GM21526 (cell line): ENCODE results near the gene OLR1.
A peak's percentile ranks its signal among the peaks of the same experiment; 100 is the strongest.
"Not testable (repeated sequence)": the region's sequence is repeated elsewhere in the genome, so short reads cannot be mapped to it uniquely, and the experiment has no call there.

Source experiments
- ATAC-seq: cut with Tn5 transposase; IDR thresholded peaks from one replicate; pipeline ENCODE4 v1.9.1; 2021; ENCODE audit warnings: moderate library complexity; ENCODE audit not compliant: unreplicated experiment, low FRiP score

Gene OLR1

DNA sequence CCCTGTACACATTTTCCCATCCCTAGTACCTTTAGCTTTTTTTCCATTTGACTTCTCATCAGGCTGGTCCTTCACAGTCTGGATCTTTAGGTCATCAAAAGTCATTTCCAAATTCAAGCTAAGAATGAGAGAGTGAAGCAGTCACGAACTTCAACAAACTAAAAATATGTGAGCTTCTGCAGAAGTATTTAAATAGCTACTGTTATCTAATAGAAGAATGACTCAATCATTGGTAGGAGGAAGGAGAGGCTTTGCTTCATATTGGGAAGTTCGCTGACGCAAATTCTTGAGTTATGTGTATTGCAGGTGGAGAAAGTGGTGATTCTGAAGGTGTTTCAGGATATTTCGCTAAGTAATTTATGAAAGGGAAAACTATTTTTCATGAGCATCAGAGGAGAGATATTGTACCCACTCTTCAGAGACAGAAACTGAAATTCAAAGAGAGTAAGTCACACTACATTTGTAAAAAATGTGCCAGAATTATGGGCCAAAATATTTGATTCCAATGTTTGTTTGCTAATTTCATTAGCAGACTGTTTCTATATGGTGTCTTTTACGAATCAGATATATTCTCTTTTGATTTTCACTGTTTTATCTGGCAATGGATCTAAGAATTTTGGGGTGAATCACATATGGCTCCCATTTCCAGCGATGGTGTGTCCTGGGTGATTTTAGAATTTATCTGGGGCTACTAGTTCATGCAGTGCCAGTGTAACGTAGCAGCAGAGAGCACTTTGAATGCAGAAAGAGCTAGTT lies at the start of gene OLR1:
Gene OLR1, minus strand, starts transcription at position 160 of the 756 bp plus-strand sequence. Its CDS starts 55 bp downstream, at position 105.
- ATAC-seq: no peak

- no peak for ATAC-seq
Observed at GRCh38 chr12:10220398-10221077, 48.6 kb upstream of the OLR1 start.

- no peak for ATAC-seq
Observed at GRCh38 chr12:10218021-10218420, 46.1 kb upstream of the OLR1 start.

DNA sequence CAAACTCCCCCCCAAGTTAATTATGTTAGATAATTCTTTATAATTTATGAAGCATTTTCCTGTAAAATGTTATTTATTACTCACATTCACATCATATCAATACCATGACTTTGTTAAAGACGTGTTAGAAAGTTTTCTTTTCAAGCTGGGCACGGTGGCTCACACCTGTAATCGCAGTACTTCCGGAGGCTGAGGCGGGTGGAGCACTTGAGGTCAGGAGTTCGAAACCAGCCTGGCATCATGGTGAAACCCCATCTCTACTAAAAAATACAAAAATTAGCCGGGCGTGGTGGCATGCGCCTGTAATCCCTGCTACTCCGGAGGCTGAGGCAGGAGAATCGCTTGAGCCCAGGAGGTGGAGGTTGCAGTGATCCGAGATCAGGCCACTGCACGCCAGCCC lies 44.0 kb upstream of the OLR1 start:
- not testable (repeated sequence) for ATAC-seq

GRCh38 chr12:10215436-10215835 lies 43.5 kb upstream of the OLR1 start:
- ATAC-seq: no peak

DNA sequence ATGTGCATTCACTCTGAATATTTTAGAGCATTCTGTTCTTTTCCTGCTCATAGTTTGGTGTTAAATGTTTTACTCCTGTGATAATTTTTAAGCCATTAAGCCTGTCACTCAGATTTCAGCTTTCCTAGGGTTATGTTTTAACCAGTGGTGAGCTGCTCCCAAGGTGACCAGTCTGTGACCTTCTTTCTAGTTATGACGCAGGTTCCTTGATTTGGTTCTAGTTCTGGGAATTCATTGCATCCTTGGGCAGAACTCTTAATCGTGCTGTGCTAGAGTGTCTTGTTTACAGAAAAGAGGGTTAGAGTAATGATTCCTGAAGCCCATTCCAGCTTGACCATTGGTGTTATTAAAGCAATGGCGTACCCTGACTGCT lies 42.9 kb upstream of the OLR1 start:
- ATAC-seq: no peak

DNA sequence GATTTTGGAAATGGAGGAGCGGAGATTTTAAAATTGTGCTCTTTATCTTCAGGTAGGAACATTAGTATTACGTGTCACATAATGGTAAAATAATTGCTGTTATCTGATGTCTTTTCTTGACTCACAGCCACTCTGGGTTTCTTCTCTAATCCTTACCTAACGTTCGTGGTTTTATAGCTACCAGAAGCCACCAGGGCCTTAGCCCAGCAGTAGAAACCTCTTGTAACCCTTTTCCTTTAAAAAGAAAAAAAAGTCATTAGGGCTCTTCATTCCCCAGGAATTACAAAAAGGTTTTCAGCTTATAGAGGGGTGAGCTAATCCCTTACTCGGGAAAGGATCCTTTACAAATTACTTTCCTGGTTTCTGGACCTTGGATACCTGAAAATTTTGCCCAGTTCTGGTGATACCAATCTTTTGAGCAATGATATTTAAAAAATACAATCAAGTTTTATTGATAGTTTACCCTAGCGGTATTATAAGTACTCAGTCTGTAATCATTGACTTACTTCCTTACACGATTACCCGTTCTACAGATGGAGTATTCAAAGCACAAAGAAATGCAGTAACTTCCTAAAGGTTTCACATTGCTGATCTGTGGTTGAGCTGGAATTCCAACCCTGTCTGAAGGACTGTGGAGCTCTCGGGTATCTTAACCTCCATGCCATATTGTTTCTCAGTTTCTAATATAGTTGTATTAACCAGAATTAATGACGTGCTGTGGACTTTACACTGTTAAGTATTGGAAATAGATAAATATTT lies 42.4 kb upstream of the OLR1 start:
- ATAC-seq: no peak

- peak; percentile 48 for ATAC-seq
Observed at GRCh38 chr12:10213168-10214135, 41.5 kb upstream of the OLR1 start.

- peak; percentile 66 for ATAC-seq
Observed at GRCh38 chr12:10212739-10213131, 40.8 kb upstream of the OLR1 start, which contains the start of gene GABARAPL1. TSS of gene GABARAPL1 (plus strand) at chr12:10212877. CDS start at chr12:10213130, 253 bp downstream.

GRCh38 chr12:10211940-10212738 lies 40.2 kb upstream of the OLR1 start:
- ATAC-seq: peak; percentile 68

- no peak for ATAC-seq
Observed at GRCh38 chr12:10211101-10211939, 39.4 kb upstream of the OLR1 start.

GRCh38 chr12:10210225-10210624 lies 38.3 kb upstream of the OLR1 start:
- ATAC-seq: no peak

DNA sequence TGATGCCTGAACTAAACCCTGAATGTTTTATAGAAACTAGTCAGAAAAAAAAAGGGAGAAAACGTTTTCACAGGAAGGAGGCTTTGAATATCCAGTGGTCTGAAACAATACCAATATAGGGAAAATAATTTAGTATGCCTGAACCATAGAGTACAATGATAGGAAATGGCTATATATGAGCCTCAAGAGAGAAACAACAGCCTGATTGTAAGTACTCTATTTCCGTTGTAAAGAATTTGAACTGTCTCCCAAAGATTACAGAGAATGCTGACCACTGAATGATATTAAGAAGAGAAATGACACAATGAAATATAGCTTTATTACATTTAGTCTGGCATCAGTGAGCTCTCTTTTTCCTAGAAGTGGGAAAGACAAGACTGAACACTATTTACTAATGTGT lies 35.2 kb upstream of the OLR1 start:
- no peak for ATAC-seq

DNA sequence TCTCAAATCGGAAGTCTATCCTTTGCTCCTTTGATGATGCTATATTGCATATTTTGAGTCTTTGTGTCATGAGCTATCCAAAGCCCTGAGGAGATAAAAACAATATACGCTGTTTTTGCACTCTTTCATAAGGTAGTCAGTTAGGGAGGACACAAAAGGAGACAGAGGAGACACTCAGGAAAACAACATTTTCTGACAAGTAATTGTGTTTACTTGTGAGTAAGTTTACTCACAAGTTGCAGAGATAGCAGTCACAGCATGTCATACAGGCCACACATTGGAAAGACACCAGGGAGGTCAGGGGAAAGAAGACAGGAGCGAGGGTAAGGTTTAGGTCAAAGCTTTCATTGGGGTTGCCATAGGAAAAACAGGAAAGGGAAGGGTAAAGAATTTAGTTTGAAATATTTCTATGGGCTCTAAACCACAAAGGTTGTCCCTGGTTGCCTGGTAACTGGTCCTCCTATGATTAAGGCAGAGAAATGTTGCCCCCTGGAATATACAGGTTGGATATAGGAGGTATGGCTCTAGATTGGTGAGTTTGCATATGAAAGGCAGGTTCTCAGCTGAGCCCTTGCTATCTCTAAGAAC lies 33.4 kb upstream of the OLR1 start:
- ATAC-seq: no peak

DNA sequence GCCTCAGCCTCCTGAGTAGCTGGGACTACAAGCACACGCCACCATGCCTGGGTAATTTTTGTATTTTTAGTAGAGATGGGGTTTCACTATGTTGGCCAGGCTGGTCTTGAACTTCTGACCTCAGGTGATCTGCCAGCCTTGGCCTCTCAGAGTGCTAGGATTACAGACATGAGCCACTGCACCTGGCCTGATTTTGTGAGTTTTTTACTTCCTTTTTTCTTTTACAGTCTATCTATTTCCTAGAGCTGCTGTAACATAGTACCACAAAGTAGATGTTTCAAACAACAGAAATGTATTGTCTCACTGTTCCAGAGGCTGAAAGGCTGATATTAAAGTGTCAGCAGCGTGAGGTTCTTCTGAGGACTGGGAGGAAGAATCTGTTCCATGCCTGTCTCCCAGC lies 32.6 kb upstream of the OLR1 start:
- ATAC-seq: not testable (repeated sequence)

DNA sequence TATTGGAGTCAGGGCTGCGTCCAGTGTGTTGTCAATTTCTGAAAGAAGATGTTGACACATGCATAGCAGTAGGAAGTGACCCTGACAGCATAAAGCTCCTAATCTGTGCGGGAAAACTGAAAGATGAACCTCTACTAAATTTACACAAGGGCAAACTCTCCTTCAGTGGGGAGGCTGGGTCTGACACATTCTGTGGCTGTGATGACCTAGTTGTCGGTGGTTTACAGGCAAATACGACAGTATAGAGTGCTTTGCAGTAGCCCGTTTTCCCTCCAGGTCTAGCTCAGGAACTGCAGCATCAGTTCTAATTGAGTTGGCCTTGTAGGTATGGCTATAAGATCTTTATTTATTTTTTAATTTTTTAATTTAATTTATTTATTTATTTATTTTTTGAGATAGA lies 25.9 kb upstream of the OLR1 start:
- no peak for ATAC-seq

DNA sequence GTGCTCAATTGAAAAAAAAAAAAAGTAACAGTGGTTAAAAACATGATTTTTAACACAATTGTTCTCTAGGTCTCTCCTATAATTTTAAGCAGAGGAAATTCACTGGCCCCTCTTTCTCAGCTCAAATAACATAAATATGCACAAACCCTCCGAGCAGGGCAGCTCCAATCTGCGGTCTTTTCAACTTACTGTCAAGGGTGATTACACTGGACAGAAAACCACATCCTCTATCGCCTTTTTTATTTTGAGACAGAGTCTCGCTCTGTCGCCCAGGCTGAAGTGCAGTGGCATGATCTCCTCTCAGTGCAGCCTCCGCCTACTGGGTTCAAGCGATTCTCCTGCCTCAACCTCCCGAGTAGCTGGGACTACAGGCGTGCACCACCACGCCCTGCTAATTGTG lies 24.3 kb upstream of the OLR1 start:
- peak; percentile 95 for ATAC-seq

- ATAC-seq: no peak
Observed at GRCh38 chr12:10194160-10194670, 22.3 kb upstream of the OLR1 start.
